CMK (cell line): ENCODE data around the gene COL6A1.
A peak's percentile ranks its signal among the peaks of the same experiment; 100 is the strongest.
"Not testable (repeated sequence)": the region's sequence is repeated elsewhere in the genome, so short reads cannot be mapped to it uniquely, and the experiment has no call there.

Experiments used
- DNase-seq: peaks from one replicate; pipeline ENCODE4 v3.0.0-alpha.2; 2010; ENCODE audit warnings: low read depth

Gene COL6A1

DNA sequence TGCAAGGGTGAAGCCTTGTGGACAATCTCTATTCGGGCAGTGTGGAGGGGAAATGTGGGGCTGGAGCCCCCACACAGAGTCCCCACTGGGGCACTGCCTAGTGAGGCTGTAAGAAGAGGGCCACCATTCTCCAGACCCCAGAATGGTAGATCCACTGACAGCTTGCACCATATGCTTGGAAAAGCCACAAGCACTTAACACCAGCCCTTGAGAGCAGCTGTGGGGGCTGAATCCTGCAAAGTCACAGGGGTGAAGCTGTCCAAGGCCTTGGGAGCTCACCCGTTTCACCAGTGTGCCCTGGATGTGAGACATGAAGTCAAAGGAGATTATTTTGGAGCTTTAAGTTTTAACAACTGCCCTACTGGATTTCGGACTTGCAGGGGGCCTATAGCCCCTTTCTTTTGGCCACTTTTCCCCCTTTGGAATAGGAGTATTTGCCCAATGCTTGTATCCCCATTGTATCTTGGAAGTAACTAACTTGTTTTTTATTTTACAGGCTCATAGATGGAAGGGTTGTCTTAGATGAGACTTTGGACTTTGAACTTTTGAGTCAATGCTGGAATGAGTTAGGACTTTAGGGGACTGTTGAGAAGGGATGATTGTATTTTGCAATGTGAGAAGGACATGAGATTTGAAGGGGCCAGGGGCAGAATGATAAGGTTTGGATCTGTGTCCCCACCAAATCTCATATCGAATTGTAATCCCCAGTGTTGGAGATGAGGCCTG lies 16.3 kb upstream of the COL6A1 start:
- DNase-seq = no peak

DNA sequence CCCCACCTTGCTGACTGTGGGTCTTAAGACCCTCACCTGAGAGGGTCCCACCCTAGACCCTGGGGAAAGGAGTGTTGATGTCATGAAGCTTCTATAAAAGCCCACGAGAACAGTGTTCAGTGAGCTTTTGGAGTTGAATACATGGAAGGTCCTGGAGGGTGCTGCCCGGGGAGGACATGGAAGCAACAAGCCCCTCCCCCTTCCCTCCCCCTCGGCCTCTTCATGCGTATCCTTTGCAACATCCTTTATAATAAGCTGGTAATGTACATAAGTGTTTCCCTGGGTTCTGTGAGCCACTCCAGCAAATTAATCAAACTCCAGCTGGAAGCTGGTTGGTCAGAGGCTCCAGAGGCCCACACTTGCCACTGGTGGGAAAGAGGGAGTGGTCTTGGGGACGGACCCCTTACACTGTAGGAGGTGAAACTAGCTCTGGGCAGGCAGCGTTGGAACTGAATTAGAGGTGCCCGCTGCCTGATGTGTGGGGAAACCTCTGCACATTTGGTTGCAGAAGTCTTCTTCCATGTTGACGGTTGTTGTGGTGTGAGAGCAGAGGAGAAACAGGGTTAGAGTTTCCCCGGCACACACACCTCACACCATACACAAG lies 14.7 kb upstream of the COL6A1 start:
- DNase-seq = no peak

DNA sequence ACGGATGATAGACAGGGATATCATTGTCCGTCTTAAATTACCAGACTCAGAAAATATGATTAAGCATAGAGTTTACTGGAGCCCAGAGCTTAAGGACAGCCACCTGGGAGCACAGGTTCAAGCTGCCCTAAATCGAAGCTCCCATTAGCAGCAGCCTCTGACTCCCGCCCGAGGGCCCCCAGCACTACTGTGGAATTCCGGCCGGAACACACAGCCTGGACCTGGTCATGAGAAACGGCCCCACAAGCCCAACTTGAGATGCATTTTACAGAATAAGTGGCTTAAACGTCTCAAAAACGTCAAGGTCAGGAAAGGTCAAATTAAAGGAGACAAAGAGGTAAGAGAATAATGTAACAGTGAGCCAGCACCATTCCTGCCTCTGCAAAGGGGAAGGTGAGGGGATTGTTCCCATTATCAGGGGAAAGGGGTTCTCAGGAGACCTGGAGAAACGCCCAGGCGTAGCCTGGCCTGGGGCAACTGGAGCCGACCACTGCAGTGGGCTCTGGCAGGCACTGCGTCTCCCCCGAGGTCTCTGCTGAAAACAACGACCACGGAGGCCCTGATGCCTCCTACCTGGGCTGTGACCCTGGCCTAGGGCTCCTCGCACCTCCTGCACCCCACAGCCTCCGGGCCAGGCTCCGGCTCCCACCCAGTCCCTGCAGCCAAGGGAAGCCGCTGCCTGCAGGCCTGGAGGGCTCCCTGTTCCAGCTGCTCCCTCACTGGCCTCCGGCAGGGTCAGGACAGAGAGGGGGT lies 11.5 kb upstream of the COL6A1 start:
- DNase-seq = no peak

DNA sequence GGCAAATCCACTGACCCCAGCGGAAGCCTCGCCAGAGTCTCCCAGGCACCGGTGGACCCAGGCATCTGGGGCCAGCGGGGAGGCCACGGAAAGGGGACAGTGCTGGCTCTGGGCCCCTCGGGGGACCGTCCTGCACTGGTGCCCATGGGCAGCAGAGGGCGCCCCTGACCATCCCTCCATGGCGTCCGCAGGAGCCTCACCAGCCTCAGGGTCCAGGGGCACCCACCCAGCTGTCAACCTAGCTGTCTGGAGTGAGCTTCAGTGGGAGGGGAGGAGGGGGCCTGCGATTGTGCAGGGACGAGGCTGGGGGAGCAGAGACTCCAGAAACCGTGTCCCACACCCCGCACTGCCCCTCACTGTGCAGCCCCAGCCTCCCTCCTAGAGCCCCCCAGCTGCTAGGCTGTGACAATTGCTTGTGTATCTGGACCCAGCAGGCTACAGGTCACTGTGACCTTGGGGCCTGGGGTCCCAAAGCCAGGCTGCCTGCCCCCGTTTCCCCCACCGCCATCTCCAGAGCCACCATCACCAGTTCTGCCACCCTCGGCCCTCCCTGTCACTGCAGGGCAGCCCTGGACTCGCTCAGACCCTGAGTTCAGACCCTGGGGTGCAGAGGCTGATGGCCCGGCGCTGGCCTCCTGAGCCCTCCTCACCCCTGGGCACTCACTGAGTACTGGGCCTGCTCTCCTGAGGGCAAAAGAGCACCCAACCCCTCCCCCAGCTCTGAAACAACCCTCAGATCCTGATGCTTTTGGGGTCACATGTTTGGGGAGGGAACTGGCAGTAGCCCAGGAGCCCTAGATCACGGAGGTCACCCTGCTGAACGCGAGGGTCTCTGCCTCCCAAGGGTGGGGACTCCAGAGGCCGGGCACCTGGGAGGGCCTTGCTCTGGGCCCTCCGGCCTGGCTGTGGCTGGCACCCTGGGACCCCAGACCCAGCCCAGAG lies 10.6 kb upstream of the COL6A1 start:
- no peak for DNase-seq

DNA sequence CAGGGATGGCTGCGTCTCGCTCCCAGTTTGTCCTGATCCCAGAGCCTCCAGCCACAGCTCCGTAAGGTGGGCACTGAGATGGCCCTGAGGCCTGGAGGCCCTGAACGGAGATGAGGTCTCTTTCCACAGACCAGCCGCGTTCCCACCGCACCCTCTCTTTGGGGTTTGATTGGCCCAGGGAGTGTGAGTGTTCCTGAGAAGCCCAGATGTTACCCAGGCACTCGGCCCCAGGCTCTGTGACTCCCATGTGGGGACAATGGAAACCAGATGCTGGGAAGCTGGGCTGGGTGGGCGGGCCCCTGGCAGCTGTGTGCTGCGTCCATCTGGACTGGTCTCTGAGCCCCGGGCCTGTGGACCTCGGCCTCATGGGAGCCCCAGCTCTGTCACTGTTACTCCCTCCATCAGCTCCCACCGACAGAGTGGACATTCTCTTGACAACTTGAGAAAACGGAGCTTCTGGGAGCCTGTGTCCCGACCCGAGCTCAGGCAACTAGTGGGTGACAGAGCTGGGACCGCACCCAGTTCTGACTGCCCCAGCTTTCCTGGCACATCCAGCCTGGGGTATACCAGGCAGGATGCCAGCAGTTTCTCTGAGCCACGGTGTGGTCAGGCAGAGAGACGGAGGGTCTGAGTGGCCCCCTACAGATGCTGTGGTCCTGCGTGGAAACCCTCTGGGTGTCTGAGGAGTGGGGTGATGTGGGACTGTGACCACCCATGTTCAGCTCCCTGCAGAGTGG lies 9.8 kb upstream of the COL6A1 start:
- DNase-seq = no peak

DNA sequence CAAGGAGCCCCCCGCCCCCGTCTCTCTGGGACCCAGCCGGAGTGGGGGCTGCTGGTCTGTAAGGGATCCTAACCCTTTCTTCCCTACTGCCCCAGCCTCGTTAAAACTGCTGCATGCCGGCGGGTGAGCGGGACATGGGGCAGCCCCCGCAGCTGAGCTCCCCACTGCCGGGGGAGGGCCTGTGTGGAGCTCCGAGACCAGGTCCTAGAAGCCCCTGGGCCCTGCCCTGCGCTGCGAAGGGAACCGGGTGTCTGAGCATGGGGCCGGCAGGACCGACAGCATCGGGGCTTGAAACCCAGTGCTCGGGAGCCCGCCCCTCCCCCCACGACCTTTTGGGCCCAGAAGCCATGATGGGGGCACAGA lies 9.2 kb upstream of the COL6A1 start:
- no peak for DNase-seq

DNA sequence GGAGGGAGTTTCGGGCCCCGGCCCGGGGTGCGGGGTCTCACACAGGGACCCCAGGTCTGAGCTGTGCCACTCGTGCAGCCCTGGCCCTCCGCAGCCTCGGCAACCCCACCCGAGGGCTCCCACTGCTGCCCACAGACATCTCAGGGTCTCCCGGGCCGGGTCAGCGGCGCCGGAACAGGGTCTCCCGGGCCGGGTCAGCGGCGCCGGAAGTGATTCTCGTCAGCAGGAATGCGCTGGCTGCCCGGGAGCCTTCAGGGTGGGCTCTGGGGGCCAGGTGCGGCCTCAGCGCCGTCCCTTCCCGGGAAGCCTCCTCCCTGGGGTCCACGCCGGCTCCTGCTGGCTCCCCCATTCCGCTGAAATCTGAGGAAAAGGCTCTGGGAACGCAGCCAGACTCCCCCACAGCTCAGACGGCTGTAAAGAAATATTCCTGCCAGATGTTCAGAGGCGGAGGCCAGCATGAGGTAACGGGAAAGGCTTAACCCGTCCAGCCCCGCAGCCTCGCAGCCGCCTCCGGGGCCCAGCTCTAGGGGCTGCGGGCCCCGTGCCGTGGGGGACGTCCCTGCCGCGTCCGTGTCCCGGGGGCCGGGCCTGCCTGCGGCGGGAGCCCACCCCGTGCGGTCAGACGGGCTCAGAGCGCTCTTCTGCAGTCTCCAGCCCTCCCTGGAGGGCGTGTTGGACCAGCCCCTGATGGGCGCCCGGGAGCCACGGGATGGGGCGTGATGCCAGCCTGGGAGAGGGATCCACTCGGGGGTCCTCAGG lies 8.7 kb upstream of the COL6A1 start:
- DNase-seq = no peak

DNA sequence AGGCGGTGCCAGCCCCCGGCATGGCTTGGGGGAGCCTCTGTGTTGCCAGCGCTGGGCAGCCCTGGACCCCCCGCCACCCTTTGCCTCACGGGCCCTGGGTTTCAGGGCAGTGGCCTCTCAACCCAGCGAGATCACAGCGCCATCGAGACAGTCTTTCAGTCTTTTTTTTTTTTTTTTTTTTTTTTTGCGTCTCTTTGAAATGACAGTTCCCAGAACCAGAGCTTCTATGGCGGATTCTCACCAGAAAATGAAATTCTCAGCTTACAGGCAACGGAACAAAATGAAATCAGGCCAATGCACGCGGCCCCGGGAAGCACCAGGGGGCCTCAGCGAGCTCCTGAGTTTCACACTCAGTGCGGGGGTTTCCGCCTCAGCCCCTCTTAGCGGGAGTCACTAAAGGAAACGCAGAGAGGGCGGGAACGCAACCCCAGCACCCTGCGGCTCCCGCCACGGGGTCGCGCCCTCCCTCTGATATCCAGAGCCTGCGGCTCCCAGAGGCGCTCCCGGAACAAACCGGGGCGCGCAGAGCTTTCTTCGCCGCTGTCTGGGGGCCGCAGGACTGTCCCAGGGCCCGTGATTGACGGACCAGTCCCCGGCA lies 8.0 kb upstream of the COL6A1 start:
- peak; percentile 62 for DNase-seq

DNA sequence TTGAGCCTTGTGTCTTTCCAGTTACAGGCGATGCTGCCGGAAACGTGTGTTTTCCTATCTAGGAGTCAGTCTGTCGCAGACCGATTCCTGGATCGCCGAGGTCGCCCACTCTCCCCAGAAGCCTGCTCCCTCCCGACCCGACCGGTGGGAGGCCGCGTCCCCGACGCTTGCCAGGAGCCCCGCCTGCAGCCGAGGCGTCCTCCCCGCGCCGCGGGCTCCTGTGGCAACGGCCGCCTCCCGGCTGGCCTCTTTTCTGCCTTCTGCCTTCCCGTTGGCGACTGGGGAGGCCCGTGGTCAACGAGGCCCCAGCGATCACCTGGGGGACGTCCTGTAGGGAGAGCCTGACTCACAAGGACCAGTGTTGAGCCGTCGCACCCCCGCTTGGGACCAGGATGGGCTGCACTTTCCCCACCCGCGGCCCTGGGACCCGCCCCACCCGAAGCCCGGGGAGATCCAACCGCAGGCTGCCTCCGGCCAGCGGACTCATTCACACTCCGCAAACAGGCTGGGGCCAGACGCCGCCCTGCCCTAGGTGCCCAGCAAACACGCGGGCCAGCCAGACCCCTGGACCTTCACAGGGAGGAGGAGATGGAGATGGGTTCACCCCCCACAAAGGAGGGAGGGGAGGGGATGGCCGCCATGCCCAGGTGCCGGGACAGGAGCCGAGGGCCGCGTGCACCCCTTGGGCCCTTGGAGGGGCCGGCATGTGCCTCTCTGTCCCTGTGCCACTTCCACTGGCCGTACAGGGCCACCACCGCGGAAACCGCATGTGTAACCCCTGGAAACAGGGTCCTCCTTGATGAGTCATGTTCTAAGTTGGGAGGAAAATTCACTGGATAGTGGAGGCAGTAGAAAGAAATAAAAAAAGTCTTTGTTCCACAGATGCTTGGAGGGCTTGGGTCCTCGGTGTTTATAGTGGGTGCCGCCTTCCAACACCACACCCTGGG lies 7.2 kb upstream of the COL6A1 start:
- no peak for DNase-seq

DNA sequence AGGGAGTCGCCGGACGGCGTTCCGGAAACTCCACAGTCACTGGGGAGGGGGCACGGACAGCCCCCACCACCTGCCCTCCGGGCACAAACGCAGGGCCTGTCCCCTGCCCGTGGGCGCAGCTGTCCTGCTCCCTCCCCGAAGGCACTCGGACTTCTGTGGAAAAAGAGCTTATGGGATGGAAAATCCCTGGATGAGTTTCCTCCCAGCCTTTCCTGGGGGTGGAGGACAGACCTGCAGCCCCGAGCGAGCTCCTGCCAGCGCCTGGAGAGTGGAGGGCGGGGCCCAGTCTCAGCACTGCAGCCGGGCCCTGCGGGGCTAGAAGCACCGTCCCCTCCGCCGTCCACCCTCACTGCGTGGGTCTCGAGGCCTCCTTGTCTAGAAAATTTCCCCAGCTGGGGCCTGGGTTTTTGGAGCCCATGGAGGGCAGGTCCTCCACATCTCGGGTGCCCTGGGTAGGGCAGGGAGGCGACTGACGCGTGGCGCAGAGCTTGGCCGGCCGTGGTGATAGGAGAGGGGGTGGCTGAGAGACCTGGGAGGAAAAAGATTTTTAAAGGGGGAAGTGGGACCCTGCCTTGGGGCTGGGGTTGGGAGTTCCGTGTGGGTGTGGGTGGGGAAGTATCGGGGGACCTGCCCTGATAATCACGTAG lies 6.4 kb upstream of the COL6A1 start:
- DNase-seq = no peak

DNA sequence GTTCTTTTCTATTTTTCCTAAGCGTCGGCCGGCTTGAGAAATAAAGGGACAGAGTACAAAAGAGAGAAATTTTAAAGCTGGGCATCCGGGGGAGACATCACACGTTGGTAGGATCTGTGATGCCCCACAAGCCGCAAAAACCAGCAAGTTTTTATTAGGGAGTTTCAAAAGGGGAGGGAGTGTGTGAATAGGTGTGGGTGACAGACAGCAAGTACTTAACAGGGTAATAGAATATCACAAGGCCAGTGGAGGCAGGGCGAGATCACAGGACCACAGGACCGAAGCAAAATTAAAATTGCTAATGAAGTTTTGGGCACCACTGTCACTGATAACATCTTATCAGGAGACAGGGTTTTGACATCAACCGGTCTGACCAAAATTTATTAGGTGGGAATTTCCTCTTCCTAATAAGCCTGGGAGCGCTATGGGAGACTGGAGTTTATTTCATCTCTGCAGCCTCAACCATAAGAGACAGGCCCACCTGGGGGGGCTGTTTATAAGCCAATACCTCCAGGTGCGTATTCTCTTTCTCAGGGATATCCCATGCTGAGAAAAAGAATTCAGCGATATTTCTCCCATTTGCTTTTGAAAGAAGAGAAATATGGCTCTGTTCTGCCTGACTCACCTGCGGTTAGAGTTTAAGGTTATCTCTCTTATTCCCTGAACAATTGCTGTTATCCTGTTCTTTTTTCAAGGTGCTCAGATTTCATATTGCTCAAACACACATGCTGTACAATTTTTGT lies 5.7 kb upstream of the COL6A1 start:
- not testable (repeated sequence) for DNase-seq

DNA sequence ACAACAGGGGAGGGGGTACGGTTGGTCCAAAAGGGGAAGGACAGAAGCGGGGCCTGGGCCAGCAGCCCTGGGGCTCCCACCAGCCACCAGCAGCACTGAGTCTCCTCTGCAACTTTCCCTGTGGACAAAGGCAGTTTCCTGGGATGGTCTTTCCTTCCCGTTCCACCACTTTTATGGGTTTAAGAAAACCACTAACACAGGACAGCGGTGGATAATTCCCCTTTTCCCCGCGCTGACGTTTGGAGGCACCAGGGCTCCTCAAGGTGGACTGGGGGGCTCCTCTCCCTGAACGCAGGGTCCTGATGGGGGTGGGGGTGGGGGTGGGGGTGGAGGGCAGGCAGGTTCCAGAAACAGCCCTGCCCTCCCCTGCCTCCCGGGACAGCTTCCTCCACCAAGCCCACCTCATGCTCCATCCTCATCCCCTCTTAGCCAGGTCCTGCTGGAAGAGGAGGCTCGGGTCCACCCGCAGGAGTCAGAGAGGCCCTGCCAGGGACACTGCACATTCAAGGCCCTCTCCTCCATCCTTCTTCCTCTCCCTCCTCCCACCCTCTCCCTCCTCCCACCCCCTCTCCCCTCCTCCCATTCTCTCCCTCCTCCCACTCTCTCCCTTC lies 4.8 kb upstream of the COL6A1 start:
- no peak for DNase-seq

DNA sequence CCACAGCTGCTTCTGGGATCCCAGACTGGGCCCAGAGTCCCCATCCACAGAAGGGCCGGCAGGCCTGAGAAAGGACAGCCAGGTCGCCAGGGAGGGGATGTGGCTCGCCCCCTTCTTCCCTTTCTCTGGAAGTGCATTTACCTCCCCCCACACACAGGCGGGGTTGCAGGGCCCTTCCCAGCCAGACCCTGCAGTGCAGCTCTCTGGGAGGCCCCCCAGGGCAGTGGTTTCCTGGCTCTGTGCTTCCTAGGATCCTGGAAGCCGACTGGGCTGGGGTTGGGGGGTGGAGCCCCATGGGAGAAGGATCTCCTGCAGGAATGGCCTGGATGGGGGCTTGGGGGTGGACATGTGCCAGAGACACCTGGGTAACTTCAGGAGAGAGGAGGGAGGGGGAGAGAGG lies 4.2 kb upstream of the COL6A1 start:
- DNase-seq = no peak

DNA sequence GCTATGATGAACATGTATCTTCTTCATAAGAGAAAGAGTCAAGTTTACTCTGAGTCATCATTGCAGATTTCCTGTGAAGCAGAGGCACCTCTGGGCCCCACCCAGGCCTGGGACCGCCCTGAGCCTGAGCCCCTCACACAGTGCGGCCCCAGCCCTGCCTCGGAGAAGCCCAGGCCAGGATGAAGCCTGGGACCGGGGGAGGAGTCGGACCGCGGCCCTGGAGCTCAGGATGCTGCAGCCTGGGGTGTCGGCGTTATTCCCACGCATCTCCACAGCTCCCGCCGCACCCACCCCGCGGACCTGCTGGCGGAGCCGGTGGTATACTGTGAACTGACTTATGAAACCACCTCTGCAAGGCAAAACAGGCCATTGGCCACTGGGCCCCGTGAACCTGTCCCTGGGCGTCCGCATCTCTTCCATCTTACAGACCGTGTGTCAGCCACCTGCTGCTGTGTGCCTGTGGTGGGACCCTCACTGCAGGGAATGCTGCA lies 2.4 kb upstream of the COL6A1 start:
- no peak for DNase-seq

DNA sequence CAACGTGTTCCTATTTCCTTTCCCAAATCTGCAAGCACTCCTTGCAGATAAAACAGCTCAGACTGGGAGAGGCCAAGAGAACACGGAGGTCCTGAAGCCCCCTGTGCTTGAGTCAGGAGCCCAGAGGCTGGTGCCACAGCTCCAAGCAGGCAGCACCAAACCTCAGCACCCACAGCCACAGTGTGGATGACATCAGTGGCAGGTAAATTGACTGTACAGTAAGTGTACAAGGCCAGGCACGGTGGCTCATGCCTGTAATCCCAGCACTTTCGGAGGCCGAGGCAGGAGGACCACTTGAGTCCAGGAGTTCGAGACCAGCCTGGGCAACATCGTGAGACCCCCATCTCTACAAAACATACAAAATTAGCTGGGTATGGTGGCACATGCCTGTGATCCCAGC lies 1.9 kb upstream of the COL6A1 start:
- DNase-seq = no peak

DNA sequence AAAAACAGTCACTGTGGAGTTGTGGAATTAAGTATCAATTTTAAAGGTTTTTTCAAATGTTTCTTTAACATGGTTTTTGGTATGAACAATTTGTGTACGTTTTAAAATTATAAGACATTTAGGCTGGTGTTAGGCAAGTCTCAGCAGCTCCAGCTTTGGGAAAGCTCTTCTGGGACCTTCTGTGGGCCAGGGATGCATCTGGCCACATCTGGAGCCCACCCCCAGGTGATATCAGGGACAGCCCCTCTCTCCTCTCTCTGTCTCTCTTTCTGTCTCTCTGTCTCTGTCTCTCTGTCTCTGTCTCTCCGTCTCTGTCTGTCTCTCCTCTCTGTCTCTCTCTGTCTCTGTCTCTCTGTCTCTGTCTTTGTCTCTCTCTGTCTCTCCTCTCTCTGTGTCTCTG lies 1.3 kb upstream of the COL6A1 start:
- DNase-seq = no peak

DNA sequence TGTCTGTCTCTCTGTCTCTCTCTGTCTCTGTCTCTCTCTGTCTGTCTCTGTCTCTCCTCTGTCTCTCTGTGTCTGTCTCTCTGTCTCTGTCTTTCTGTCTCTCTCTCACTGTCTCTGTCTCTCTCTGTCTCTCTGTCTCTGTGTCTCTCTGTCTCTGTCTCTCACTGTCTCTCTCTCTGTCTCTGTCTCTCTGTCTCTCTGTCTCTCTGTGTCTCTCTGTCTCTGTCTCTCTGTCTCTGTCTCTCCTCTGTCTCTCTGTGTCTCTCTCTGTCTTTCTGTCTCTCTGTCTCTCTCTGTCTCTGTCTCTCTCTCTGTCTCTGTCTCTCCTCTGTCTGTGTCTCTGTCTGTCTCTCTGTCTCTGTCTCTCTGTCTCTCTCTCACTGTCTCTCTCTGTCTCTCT lies 873 bp upstream of the COL6A1 start:
- DNase-seq = no peak
